ENCODE measurements around the gene SLITRK1.
A peak's percentile ranks its signal among the peaks of the same experiment; 100 is the strongest.

Gene SLITRK1

DNA sequence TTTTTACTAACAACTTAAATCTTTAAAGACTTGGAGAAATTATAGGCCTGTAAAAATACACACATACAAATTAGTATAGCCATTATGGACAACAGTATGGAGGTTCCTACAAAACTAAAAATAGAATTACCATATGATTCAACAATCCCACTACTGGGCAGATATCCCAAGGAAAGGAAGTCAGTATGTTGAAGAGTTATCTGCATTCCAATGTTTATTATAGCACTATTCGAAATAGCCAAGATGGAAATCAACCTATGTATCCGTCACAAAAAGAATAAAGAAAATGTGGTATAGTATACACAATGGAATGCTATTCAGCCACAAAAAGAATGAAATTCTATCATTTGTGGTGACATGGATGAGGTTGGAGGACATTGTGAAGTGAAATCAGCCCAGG lies 37.2 kb downstream of the SLITRK1 start:
- DNase-seq = no peak
- H2AK5ac ChIP-seq (ENCODE audit: low read length) = no peak overlapping the region
- no peaks in the 10 kb centered on the region for H3K79me1 ChIP-seq (ENCODE audit: low read length)
- H3K23ac ChIP-seq (ENCODE audit: low read length) = no peak overlapping the region
- H3K4me1 ChIP-seq (ENCODE audit: control insufficient read depth, low read depth, low read length) = no peaks in the 10 kb centered on the region
- no peak overlapping the region for H3K9ac ChIP-seq (ENCODE audit: low read length)
- H3K79me2 ChIP-seq (ENCODE audit: control insufficient read depth, insufficient read depth, low read length) = no peaks in the 10 kb centered on the region
- no peak overlapping the region for H3K27ac ChIP-seq (ENCODE audit: low read depth, low read length)
- H3K4me2 ChIP-seq (ENCODE audit: low read length) = no peak overlapping the region
- H2BK120ac ChIP-seq (ENCODE audit: low read depth, low read length) = no peak overlapping the region
- H4K8ac ChIP-seq (ENCODE audit: low read depth, low read length) = no peak overlapping the region
- H3K56ac ChIP-seq (ENCODE audit: low read length) = no peak overlapping the region
- no peaks in the 10 kb centered on the region for H3K36me3 ChIP-seq (ENCODE audit: control insufficient read depth, insufficient read depth, low read length)
- H3K4me3 ChIP-seq (ENCODE audit: low read length) = no peak overlapping the region
- H3K27me3 ChIP-seq (ENCODE audit: insufficient read depth, low read length, poor library complexity) = no peaks in the 10 kb centered on the region
- no peak overlapping the region for H2BK15ac ChIP-seq (replicated peaks; ENCODE audit: low read depth)
- no peak overlapping the region for H4K5ac ChIP-seq (ENCODE audit: low read length)
- WGBS (ENCODE audit: extremely low coverage, insufficient coverage, low lambda C conversion rate) = no CpG with 5 or more reads among the region's 2 CpGs
- H3K18ac ChIP-seq (ENCODE audit: low read length) = no peak overlapping the region
- H2BK5ac ChIP-seq (ENCODE audit: low read length) = no peak overlapping the region
- H3K4ac ChIP-seq (ENCODE audit: low read depth, low read length) = no peak overlapping the region

DNA sequence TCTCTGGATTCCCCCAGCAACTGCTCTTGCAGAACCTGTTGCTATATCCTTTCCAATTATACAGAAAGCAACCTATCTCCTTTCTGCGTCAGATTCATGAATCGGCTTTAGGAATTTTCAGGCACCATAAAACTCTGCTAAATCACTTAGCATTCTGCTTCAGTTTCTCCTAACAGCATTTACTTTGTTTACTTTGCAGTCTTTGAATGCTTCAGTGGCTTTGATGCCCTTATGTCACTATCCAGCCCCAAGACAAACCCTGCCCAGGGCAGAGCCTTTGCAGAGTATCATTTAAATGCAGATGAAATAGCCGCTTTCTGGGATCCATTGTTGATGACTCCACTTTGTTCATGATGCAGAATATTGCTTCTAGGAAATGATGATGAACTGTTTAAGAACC lies 43.1 kb downstream of the SLITRK1 start:
- peak; percentile 18 for DNase-seq
- Histone ChIP-seq H3K4ac (ENCODE audit: low read depth, low read length) (no peak overlapping the region), H3K27ac (ENCODE audit: low read depth, low read length) (no peak overlapping the region), H3K79me1 (ENCODE audit: low read length) (no peaks in the 10 kb centered on the region), H3K4me1 (ENCODE audit: control insufficient read depth, low read depth, low read length) (no peaks in the 10 kb centered on the region), H3K79me2 (ENCODE audit: control insufficient read depth, insufficient read depth, low read length) (no peaks in the 10 kb centered on the region), H3K18ac (ENCODE audit: low read length) (no peak overlapping the region), H3K4me2 (ENCODE audit: low read length) (no peak overlapping the region), H2BK120ac (ENCODE audit: low read depth, low read length) (no peak overlapping the region), H4K8ac (ENCODE audit: low read depth, low read length) (no peak overlapping the region), H3K27me3 (ENCODE audit: insufficient read depth, low read length, poor library complexity) (no peaks in the 10 kb centered on the region), H3K4me3 (ENCODE audit: low read length) (no peak overlapping the region), H2AK5ac (ENCODE audit: low read length) (no peak overlapping the region), H4K5ac (ENCODE audit: low read length) (no peak overlapping the region), H2BK15ac (replicated peaks; ENCODE audit: low read depth) (no peak overlapping the region), H3K56ac (ENCODE audit: low read length) (no peak overlapping the region), H3K36me3 (ENCODE audit: control insufficient read depth, insufficient read depth, low read length) (no peaks in the 10 kb centered on the region), H3K9ac (ENCODE audit: low read length) (no peak overlapping the region), H3K23ac (ENCODE audit: low read length) (no peak overlapping the region), H2BK5ac (ENCODE audit: low read length) (no peak overlapping the region)
- WGBS (ENCODE audit: extremely low coverage, insufficient coverage, low lambda C conversion rate) = no CpG with 5 or more reads among the region's 3 CpGs

DNA sequence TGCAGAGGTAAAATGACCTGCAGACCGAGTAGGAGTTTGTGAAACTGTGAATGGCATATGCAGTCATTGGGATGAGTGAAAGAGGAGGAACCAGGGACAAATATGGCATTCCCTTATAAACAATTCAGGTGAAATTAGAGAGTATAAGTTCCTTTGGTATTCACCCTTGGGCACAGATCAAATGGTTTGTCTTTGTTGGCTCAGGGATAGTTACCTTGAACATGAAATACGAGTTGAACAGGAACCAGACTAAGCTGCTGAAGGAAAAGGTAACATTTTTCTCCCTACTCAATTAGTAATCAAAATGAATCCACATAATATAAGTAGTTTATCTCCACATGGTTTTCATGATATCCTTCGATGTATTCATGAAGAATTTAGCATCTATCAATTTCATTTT lies 50.5 kb downstream of the SLITRK1 start:
- no CpG with 5 or more reads among the region's 3 CpGs for WGBS (ENCODE audit: extremely low coverage, insufficient coverage, low lambda C conversion rate)
- H3K27ac ChIP-seq (ENCODE audit: low read depth, low read length) = no peak overlapping the region
- H3K4me1 ChIP-seq (ENCODE audit: control insufficient read depth, low read depth, low read length) = no peaks in the 10 kb centered on the region

DNA sequence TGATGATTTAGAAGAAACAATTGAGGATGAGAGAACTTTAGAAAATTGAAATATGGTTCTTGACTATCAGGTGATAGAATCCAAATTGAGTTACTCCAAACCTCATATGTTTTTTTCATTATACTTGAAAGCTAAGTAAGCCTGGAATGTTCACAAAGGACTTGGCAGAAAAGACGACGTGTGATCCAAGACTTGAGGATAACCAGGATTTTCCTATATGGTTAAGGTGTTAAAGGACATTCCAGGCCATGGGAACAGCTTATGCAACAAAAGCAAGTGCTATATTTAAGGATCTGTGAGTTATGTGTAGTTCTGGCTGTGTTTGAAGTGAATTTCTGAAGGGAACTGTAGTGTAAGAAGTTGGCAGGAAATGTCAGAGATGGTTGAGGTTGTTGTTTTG lies 52.5 kb downstream of the SLITRK1 start:
- Histone ChIP-seq H3K56ac (ENCODE audit: low read length) (no peak overlapping the region), H3K27me3 (ENCODE audit: insufficient read depth, low read length, poor library complexity) (no peaks in the 10 kb centered on the region), H3K36me3 (ENCODE audit: control insufficient read depth, insufficient read depth, low read length) (no peaks in the 10 kb centered on the region), H3K79me1 (ENCODE audit: low read length) (no peaks in the 10 kb centered on the region), H2AK5ac (ENCODE audit: low read length) (no peak overlapping the region), H3K23ac (ENCODE audit: low read length) (no peak overlapping the region), H3K4me3 (ENCODE audit: low read length) (no peak overlapping the region), H4K5ac (ENCODE audit: low read length) (no peak overlapping the region), H3K27ac (ENCODE audit: low read depth, low read length) (no peak overlapping the region), H2BK120ac (ENCODE audit: low read depth, low read length) (no peak overlapping the region), H3K18ac (ENCODE audit: low read length) (no peak overlapping the region), H4K8ac (ENCODE audit: low read depth, low read length) (no peak overlapping the region), H3K4ac (ENCODE audit: low read depth, low read length) (no peak overlapping the region), H2BK15ac (replicated peaks; ENCODE audit: low read depth) (no peak overlapping the region), H3K4me1 (ENCODE audit: control insufficient read depth, low read depth, low read length) (no peaks in the 10 kb centered on the region), H3K79me2 (ENCODE audit: control insufficient read depth, insufficient read depth, low read length) (no peaks in the 10 kb centered on the region), H2BK5ac (ENCODE audit: low read length) (no peak overlapping the region), H3K9ac (ENCODE audit: low read length) (no peak overlapping the region), H3K4me2 (ENCODE audit: low read length) (no peak overlapping the region)
- WGBS (ENCODE audit: extremely low coverage, insufficient coverage, low lambda C conversion rate) = no CpG with 5 or more reads among the region's 2 CpGs
- DNase-seq = peak; percentile 2

More for the DNA sequence above, 50.5 kb downstream of the SLITRK1 start:
- no peak overlapping the region for H3K56ac ChIP-seq (ENCODE audit: low read length)
- H3K4me2 ChIP-seq (ENCODE audit: low read length) = no peak overlapping the region
- no peak overlapping the region for H2AK5ac ChIP-seq (ENCODE audit: low read length)
- no peaks in the 10 kb centered on the region for H3K36me3 ChIP-seq (ENCODE audit: control insufficient read depth, insufficient read depth, low read length)
- H4K8ac ChIP-seq (ENCODE audit: low read depth, low read length) = no peak overlapping the region
- H3K27me3 ChIP-seq (ENCODE audit: insufficient read depth, low read length, poor library complexity) = no peaks in the 10 kb centered on the region
- H2BK120ac ChIP-seq (ENCODE audit: low read depth, low read length) = no peak overlapping the region
- no peak overlapping the region for H2BK15ac ChIP-seq (replicated peaks; ENCODE audit: low read depth)
- H3K4me3 ChIP-seq (ENCODE audit: low read length) = no peak overlapping the region
- no peaks in the 10 kb centered on the region for H3K79me1 ChIP-seq (ENCODE audit: low read length)
- no peak overlapping the region for H3K9ac ChIP-seq (ENCODE audit: low read length)
- H3K4ac ChIP-seq (ENCODE audit: low read depth, low read length) = no peak overlapping the region
- H4K5ac ChIP-seq (ENCODE audit: low read length) = no peak overlapping the region
- no peak overlapping the region for H3K23ac ChIP-seq (ENCODE audit: low read length)
- no peak for DNase-seq
- no peak overlapping the region for H2BK5ac ChIP-seq (ENCODE audit: low read length)
- no peak overlapping the region for H3K18ac ChIP-seq (ENCODE audit: low read length)
- no peaks in the 10 kb centered on the region for H3K79me2 ChIP-seq (ENCODE audit: control insufficient read depth, insufficient read depth, low read length)

DNA sequence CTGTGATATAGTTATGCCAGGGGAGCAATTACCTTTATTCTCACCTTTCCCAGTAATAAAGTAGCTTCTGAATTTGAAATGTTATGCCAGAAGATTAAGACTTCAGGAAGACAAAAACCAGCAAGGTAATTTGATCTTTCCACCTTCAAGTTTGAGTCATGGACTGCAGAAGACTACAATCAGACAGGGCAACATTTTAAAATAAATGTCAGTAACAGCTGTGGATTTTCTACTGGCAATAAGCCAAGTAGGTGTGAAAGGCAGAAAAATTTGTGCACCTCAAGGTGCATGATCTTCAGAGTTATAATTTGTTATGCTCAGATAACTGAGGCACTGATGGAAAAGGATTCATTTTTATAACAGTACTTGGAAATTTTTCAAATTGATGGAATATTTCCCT lies 54.9 kb downstream of the SLITRK1 start:
- Histone ChIP-seq H2AK5ac (ENCODE audit: low read length) (no peak overlapping the region), H3K23ac (ENCODE audit: low read length) (no peak overlapping the region), H2BK120ac (ENCODE audit: low read depth, low read length) (no peak overlapping the region), H3K4me3 (ENCODE audit: low read length) (no peak overlapping the region), H3K4me2 (ENCODE audit: low read length) (no peak overlapping the region), H2BK5ac (ENCODE audit: low read length) (no peak overlapping the region), H4K8ac (ENCODE audit: low read depth, low read length) (no peak overlapping the region), H4K5ac (ENCODE audit: low read length) (no peak overlapping the region), H3K4ac (ENCODE audit: low read depth, low read length) (no peak overlapping the region), H3K79me2 (ENCODE audit: control insufficient read depth, insufficient read depth, low read length) (no peaks in the 10 kb centered on the region), H3K4me1 (ENCODE audit: control insufficient read depth, low read depth, low read length) (no peaks in the 10 kb centered on the region), H3K27me3 (ENCODE audit: insufficient read depth, low read length, poor library complexity) (no peaks in the 10 kb centered on the region), H3K36me3 (ENCODE audit: control insufficient read depth, insufficient read depth, low read length) (no peaks in the 10 kb centered on the region), H2BK15ac (replicated peaks; ENCODE audit: low read depth) (no peak overlapping the region), H3K79me1 (ENCODE audit: low read length) (no peaks in the 10 kb centered on the region), H3K9ac (ENCODE audit: low read length) (no peak overlapping the region), H3K18ac (ENCODE audit: low read length) (no peak overlapping the region), H3K27ac (ENCODE audit: low read depth, low read length) (no peak overlapping the region), H3K56ac (ENCODE audit: low read length) (no peak overlapping the region)
- DNase-seq = no peak

Data from mesendoderm (in vitro differentiated cells).